ENCODE results near the gene CDH13.

Gene CDH13

GRCh38 chr16:83743720-83744119 lies 1117.0 kb downstream of the CDH13 start (continued):
- TF ChIP-seq ZBTB49 (tag by site-specific recombination; IDR thresholded peaks at IDR 0.05; ENCODE audit: low read depth) (no peak), ZNF747 (tag by site-specific recombination; IDR thresholded peaks at IDR 0.05) (no peak), ZNF398 (tag by site-specific recombination; IDR thresholded peaks at IDR 0.05) (no peak), ZNF843 (tag by site-specific recombination; IDR thresholded peaks at IDR 0.05) (no peak), ZBTB44 (tag by site-specific recombination; IDR thresholded peaks at IDR 0.05) (no peak), ZBTB1 (tag by site-specific recombination; IDR thresholded peaks at IDR 0.05) (no peak), OSR2 (tag by site-specific recombination; IDR thresholded peaks at IDR 0.05) (no peak), ZNF221 (tag by site-specific recombination; IDR thresholded peaks at IDR 0.05; ENCODE audit: borderline replicate concordance) (no peak), ZNF426 (tag by site-specific recombination; IDR thresholded peaks at IDR 0.05) (no peak), PRDM2 (tag by site-specific recombination; IDR thresholded peaks at IDR 0.05; ENCODE audit: borderline replicate concordance) (no peak), ZNF19 (tag by site-specific recombination; IDR thresholded peaks at IDR 0.05; ENCODE audit: low read depth) (no peak), KLF16 (tag by site-specific recombination; IDR thresholded peaks at IDR 0.05) (no peak), KLF17 (tag by site-specific recombination; IDR thresholded peaks at IDR 0.05) (no peak), CTCF (tag by site-specific recombination; IDR thresholded peaks at IDR 0.05) (no peak)

All from HEK293 (cell line).